Stimulated activated CD4-positive, alpha-beta T cell treated with anti-CD3 and anti-CD28 coated beads, Interleukin-2, amount 100 ng/mL, for 24 hours (primary cell): ENCODE measurements around the gene C1QTNF7.
A peak's percentile ranks its signal among the peaks of the same experiment; 100 is the strongest.

Experiments used
- DNase-seq, 2 donors: peaks; one replicate each; pipeline ENCODE4 v3.0.0-alpha.2; 2020

The C1QTNF7 gene, protein sequence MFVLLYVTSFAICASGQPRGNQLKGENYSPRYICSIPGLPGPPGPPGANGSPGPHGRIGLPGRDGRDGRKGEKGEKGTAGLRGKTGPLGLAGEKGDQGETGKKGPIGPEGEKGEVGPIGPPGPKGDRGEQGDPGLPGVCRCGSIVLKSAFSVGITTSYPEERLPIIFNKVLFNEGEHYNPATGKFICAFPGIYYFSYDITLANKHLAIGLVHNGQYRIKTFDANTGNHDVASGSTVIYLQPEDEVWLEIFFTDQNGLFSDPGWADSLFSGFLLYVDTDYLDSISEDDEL

DNA sequence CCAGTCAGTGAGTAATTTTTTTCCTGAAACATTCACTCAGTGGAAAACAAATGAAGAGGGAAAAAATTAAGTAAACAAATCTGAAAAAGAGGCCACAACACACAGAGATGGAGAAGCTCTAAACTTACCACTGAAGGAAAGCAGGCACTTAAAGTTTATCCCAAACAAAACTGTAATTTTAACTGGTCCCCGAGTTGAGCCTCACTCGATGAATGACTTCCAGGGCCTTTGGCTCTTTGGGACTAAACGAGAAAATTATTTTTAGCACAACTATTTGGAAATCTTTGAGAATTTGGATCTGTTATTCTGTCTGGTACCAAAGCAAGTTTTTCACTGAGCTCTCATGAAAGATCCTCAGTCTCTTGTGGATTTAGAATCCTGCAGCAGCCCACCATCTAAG, at the start of gene C1QTNF7:
TSS of gene C1QTNF7 (plus strand) at position 333 of the 400 bp plus-strand sequence. CDS start 7,711 bp downstream, outside the sequence.
- no peak for DNase-seq

DNA sequence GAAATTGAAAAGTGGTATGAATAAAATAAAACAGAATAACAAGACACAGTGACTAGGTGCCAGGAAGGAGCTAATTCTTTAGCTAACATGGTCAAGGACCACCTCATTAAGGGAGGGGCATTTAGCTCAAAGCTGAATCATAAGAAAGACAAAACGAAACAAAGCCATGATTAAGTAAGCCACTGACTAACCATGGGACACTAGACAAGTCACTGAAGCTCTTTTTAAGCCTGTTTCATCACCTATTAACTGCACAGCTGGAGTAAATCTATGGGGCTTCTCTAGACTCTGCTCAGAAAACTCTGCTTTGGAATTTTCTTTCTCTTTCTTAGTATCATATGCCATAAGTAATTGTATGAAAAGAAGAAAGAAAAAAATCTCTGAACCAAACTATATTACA, 49.8 kb upstream of the C1QTNF7 start:
- DNase-seq: no peak

DNA sequence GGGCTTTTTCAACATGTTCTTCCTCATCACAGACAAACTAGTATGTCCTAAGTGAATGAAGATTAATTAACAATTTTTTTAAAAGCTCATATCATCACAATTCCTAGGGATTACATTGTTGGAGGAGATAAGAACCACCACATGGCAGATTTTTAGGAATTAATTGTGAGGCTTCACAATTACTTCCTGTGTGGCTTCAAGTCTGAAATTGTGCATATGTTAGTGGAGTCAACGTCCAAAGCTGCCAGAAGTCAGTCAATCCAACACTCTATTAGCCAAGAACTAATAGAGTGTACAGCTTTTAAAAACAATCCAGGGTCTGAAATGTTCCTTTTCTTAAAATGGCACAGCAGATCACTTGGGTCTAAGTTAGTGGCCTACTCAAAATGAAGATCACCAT, 49.3 kb upstream of the C1QTNF7 start:
- no peak for DNase-seq

DNA sequence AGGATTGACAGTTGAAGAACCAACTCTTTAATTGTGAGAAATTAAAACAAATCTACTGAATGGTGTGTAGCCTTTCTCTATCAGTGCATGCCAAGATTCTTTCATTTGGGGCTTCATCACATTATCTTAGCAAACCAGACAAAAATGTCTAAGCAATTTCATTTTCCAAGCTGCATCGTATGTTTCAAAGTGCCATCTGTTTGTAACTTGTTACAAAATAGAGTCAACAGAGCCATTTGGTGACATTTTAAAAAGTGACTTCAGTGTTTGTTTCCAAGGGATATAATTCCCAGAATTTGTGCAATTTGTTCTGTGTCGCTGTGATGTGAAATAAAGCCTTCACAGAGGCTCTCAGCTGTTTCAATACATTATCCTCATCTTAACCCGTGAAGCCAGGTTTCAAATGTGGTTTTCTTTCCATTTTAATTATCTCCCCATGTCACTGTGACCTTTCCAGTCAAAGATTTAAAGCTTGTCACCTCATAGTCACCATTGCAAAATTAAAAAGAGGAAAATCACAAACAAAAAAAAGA, 46.0 kb upstream of the C1QTNF7 start:
- no peak for DNase-seq

DNA sequence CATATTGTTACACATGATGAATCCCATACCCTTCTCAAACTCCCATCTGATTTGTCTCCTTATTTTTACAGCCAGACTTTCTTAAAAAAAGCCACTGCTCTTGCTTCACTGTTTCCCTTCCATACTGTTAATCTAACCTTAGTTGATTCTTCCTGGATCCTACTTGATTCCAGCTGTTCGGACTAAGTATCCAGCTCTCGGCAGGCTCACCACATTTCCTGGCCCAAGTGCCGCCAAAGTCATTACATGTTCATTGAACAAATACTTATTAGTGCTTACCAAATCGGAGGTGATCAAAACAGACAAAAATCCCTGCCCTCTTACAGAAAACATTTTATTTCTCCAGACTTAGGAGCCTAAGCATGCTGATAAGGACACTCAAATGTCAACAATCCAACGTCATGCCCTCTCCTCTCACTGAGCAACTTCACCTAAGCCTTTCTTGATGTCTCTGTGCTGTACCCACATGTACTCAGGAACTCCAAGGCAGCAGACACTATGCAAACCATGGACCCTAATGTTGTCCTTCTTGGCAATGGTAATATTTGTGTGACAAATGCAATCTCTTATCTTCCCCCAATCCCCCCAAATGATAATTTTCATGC, 45.1 kb upstream of the C1QTNF7 start:
- no peak for DNase-seq

DNA sequence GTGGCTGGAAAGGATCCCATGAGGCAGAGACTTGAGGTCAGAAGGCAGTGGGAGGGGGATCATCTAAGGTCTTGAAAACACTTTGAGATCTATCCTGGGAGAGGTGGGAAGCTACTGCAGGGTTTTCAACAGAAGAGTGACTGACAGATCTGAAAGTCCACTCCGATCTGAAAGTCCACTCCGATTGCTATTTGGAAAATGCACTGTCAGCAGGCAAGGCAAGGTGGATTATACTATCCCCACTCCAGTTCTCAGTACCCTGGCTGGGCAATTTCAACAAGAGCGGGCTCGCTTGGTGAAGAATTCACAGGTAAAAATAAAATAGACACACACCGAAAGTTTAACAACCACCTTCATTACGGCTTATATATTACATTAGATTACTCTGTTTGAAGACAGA, 42.3 kb upstream of the C1QTNF7 start:
- no peak for DNase-seq

DNA sequence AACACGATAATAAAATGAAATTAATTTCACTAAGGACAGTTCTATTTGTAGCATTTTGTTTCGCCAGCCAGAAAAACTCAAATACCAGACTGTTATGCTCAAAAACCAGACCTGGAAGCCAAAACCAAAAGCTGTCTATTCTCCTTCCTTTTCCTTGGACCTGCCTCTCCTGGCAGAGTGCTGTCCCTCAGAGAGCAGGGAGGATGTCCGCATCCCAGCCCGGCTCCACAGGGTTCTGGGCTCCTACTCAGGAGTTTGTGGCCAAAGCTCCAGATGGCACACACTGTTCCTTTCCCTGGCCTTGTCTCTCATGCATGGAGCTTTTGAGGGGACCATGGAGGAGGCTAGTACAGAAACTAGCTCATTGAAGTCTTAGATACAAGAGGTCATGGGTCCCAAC, 41.9 kb upstream of the C1QTNF7 start:
- no peak for DNase-seq

DNA sequence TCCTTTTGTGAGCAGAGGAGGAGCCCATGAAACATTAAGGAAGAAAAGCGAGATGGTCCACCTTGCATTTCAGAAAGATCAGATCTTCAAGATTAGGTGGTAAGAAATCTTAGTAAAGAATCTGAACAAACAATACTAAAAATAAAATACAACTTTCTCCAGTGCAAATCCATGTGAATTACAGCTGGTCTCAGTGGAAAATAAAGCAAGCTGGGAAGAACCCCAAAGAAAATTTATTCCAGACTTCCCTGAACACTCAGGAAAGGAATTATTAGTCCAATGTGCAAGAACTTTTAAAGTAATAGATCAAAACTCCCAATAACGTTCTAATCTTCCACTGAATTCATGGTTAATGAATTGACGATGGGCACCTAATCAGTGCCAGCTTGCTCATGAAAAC, 37.3 kb upstream of the C1QTNF7 start:
- DNase-seq: no peak

DNA sequence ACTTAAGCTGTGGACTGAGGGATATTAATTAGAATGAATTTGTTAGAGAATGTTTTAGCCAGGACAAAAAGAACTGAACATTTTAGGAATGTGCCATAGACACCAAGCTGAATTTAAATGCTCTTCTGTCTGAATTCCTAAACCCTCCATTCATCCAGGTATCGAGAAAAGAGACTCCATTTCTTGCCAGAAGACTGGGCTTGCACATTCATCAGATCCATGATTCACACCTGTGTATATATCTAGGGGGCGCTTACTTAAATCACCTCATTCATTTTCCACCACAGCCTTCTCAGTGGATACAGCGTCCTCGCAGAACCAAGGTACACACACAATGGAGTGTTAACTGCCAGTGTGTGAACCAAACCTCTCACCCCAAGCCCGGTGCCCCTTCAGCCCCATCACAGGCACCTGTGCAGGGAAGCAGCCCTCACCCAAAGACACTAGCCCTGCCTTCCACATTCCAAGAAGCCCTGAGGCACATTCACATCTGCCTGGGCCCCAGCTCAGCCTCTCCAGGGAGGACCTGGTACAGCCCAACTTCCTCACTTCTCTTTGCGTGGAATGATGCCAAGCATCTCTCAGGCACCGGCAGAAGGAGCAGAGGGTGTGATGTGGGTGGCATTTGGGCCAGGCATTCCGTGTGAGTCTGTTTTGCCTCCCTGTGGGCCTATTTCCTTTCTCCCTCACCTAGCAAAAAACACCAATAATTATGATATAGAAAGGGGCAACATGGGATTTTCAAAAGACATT, 35.6 kb upstream of the C1QTNF7 start:
- DNase-seq: no peak

DNA sequence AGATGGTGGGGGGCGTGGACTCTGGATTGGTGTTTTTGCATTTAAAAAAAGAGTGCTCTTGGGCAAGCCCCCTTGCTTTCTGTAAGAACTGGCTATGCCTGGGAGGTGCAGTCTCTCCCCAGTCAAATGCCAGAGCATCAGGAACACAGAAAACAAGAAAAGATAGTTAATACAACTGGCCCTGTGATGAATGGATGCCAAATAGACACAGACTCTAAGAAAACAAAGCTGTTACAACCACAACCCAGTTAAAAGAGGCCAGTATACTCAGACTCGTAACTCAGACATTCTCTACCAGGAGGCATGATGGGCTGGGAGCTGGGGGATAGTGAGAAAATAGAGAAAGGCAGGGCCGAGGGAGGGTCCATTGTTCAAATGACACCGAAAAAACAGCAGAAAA, 32.5 kb upstream of the C1QTNF7 start:
- DNase-seq: no peak

DNA sequence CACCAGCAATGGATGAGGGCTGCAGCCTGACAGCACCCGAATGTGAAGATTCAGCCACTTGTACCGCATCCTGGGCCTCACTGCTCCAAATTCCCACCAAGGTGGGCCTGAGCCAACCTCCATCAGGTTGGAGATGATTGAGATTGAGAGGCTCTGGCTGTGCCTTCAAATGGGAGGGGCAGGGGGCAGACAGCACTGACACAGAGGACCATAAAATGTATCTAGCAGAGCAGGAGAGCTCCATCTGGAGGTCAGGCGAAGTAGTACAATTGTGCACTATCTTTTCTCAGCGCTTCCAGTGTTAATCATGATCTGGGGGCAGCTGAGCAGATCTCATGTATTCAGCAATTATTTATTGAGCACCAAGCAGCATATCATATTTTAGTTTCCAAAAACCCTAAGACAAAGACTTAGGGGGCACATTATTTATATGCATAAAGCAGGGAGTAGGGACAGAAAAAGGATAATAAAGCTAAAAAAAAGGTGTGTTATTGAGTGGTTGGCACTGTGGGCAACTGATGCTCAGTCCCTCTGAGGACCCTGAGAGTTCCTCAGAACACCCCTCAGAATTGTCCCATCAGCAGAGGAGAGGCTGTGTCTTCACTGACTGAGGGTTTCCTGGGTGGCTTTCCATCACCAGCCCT, 31.6 kb upstream of the C1QTNF7 start:
- peak; percentile 59 to 61 for DNase-seq

DNA sequence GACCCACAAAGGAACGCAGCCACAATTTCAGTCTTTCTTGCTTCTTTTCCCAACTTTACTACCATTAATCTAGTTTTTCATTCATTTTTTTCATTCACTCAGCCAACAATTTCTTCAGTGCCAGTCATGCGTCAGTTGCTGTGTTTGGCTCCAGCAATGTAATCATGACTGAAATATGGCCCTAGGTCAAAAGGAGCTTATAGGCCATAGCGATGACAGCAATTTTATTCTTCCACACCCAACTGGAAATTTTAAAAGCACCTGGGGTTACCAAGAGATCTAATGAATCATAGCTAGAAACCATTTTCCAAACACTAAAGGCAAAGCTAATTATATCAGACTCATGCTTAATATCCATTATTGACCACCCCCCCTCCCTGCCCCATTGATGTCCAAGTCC, 29.8 kb upstream of the C1QTNF7 start:
- no peak for DNase-seq

DNA sequence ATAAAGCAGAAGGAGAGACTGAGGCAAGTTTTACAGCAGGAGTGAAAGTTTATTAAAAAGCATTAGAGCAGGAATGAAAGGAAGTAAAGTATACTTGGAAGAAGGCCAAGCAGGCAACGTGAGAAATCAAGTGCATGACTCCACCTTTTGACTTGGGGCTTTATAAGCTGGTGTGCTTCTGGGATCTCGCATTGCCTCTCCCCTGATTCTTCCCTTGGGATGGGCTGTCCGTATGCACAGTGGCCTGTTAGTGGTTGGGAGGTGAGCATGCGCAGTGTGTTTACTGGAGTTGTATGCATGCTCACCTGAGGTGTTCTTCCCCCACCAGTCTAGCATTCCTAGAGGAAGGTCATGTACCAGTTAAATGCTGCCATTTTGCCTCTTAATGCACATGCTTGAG, 29.1 kb upstream of the C1QTNF7 start:
- no peak for DNase-seq

DNA sequence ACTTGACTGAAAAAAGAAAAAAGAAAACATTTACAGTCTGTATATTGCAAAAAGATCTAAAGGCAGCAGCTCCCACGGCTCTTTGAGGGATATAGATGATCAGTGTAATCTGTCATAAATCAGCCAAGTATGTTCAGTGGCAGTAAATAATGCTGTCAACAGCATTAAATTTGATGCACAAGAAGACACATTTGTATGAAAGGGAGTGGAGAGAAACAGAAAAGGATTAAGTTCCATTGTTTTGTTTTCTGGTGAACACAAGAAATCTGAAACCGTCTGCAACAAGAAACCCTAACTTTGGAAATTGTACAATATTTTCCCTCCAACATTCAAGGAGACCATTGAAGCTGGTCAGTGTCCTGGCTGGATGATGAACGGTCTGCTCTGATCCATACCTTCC, 27.6 kb upstream of the C1QTNF7 start:
- no peak for DNase-seq

DNA sequence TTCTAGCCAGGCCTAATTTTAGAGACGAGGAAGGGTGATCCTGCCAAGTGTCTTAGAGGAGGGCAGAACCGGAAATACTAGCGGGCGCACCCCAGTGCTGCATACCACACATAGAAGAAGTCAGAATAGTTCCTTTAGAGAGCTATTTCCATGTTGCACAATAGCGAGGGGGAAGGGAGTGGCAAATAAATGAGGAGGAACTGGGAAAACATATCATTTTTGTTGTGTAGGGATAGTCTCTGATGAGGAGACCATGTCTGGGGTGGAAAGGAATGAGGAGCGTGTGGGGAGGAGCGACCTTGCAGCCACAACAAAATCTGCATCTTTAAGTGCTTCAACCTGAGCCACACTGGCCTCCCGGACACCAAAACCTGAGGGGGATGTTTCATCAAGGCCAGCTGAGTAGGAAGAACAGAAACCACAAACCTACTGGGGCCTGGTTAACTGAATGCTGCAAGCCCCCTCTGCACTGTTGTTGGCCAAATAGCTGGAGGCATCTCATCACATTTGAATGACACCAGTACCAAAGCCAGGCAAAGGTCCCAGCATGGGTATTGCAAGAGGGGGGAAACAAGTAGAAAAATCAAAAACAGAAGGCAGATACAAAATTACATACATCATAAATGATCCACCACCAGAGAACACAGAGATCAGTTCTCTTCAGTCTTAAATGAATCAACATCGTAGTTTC, 26.7 kb upstream of the C1QTNF7 start:
- DNase-seq: peak in 1 of 2 donors; percentile 29

DNA sequence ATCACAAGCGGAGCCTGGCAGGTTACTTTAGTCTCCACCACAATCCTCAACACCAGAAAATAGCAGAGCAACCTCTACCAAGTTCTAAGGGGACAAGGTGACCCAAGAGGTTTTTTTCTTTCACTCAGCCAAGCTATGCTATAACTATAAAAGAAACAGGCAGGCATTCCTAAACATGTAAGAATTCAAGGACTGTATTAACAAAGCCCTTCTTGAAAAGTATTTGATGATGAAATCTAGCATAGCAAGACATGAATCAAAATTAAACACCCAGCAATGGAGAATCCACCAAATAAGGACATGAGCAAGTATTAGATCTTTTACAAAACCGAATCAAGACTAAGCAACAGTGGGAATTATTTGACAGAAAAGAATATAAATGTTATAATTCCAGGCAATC, 25.7 kb upstream of the C1QTNF7 start:
- no peak for DNase-seq

DNA sequence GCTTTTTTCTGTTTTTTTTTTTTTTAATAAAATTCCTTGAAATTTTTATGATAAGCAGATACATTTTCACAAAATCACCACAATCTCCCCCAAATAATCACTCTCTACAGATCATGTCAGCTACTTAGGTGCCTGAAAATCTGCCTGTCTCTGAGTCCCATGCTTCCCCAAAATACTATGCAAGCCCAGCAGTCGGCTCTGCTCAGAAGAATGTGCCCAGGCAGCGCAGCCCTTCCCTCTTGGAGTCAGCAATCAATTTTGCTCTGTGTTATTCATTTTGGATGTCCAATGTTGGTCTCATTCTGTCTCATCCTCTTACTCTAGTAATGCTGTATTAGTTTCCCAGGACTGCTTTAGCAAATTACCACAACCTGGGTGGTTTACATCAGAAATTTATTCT, 24.9 kb upstream of the C1QTNF7 start:
- DNase-seq: no peak

DNA sequence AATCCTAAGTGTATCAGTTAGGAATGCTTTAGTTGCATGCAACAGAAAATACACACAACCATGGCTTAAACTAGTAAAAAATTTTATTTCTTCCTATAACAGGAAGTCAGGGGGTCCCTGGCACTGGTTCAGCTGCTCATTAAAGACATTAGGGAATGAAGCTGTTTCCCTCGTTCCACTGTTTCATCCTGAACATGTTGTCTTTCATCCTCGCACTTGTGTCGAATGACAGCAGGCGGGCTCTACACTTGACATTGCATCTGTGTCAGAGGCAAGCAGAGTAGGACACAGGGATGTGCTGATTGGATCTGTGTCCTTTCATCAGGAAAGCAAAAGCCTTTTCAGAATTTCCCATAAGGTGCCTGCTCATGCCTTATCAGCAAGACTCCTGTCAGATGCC, 22.8 kb upstream of the C1QTNF7 start:
- no peak for DNase-seq

DNA sequence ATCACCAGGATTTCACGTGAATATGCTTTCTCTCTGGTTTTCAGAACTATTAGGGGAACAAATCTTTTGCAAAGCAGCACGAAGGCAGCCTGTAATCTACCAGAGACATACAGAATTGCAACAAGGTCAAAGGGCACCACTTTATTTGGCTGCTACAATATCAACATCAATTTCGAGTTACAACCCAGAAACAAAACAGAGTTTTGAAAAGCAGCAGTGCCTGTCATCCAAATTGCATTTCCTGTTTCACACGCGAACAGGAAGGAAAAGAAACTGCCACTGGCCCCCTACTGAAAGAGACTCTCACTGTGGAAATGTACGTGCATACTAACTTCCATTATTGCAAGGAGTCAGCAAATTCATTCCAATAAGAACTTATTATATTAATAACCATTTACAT, 17.1 kb upstream of the C1QTNF7 start:
- no peak for DNase-seq

DNA sequence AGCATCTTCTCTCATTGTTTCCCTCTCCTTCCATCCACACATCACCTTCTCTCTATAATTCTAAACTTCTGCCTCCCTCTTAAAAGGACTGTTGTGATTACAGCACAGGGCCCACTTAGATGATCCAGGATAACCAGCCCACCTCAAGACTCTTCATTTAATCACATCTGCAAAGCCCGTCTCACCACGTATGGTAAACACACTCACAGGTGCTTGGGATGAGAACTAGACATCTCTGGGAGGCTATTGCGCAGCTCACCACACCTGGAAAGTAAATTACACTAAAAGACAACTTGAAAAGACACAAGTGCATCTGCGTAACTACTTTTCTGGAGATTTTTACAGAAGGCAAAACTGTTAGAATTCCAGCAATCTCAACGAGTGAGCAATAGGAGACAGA, 15.4 kb upstream of the C1QTNF7 start:
- no peak for DNase-seq

DNA sequence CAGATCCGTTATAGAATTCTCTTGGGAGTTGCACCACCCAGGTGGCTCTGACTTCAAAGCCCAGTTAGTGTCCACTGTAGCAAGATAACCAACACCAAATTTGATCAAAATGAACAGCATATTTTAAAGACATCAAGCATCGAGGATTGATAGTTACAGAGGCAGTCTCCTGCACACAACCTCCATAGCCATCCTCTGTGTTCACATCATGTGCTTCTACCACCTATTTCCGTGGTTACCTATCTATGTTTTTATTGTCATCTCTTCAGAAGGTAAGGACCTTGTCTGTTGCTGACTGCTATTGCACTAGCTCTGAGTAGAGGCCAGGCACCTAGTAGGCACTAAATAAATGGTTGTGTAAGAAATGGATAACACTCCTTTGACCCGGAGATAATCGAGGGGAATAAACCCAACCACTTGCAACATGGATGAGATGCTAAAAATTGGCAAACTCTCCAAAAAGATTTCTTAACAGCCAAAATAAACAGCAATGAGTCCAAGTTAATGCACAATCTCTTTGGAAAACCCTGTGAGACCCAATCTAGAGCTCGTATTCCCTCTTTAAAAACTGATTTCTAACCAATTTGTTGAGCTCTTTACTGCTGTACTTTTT, 14.7 kb upstream of the C1QTNF7 start:
- DNase-seq: no peak

DNA sequence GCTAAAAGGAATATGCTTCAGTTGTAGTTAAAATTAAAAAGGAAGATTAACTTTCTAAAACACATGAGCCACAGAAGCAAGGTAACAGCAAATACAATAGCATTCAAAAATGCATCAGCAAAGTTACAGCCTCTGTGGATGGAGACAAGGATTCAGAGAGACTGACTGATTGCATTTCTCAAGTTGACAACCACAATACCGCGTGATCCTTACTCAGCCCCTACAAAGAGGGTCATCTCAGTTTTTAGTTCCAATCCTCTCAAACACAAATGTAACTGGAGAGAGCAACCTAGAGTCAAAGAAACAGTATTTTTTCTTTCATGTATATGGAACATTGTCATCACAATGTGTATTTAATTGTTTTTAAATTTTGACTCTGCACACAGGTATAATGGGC, 14.2 kb upstream of the C1QTNF7 start:
- no peak for DNase-seq
